NCI-H69 (cell line): Measurements from ENCODE around the gene FAM3C.
"Not testable (repeated sequence)": the region's sequence is repeated elsewhere in the genome, so short reads cannot be mapped to it uniquely, and the experiment has no call there.

ENCODE experiments used
- DNase-seq: peaks from one replicate; lab custom pipeline; 2025; lab: John Stamatoyannopoulos, UW

Gene FAM3C

GRCh38 chr7:121395961-121396757 is at the start of gene FAM3C:
FAM3C (minus strand) TSS chr7:121396308; CDS start chr7:121382969, 13,339 bp downstream.
- DNase-seq: peak; percentile 98

GRCh38 chr7:121442845-121443244 is 46.7 kb upstream of the FAM3C start:
- no peak for DNase-seq

- DNase-seq: no peak
These were observed 44.9 kb upstream of the FAM3C start for GRCh38 chr7:121440857-121441503.

GRCh38 chr7:121438043-121438955 is 42.2 kb upstream of the FAM3C start:
- peak; percentile 78 for DNase-seq

- DNase-seq: no peak
These were observed 41.4 kb upstream of the FAM3C start for GRCh38 chr7:121437470-121437869.

GRCh38 chr7:121436688-121437087 is 40.6 kb upstream of the FAM3C start:
- no peak for DNase-seq

GRCh38 chr7:121436136-121436535 is 40.0 kb upstream of the FAM3C start:
- no peak for DNase-seq

- no peak for DNase-seq
These were observed 37.7 kb upstream of the FAM3C start for GRCh38 chr7:121433775-121434174.

GRCh38 chr7:121432486-121432885 is 36.4 kb upstream of the FAM3C start:
- DNase-seq: not testable (repeated sequence)

- no peak for DNase-seq
These were observed 35.9 kb upstream of the FAM3C start for GRCh38 chr7:121431996-121432395.

GRCh38 chr7:121431389-121431995 is 35.4 kb upstream of the FAM3C start:
- no peak for DNase-seq

GRCh38 chr7:121430558-121430957 is 34.5 kb upstream of the FAM3C start:
- DNase-seq: no peak

GRCh38 chr7:121429798-121430197 is 33.7 kb upstream of the FAM3C start:
- no peak for DNase-seq

GRCh38 chr7:121428855-121429489 is 32.9 kb upstream of the FAM3C start:
- no peak for DNase-seq

- DNase-seq: not testable (repeated sequence)
These were observed 25.6 kb upstream of the FAM3C start for GRCh38 chr7:121421743-121422142.

- no peak for DNase-seq
These were observed 24.9 kb upstream of the FAM3C start for GRCh38 chr7:121420976-121421375.

GRCh38 chr7:121419201-121420148 is 23.4 kb upstream of the FAM3C start:
- no peak for DNase-seq

- no peak for DNase-seq
These were observed 20.4 kb upstream of the FAM3C start for GRCh38 chr7:121416533-121416932.

GRCh38 chr7:121414436-121414835 is 18.3 kb upstream of the FAM3C start:
- no peak for DNase-seq

GRCh38 chr7:121411597-121411979 is 15.5 kb upstream of the FAM3C start:
- no peak for DNase-seq
